ENCODE results near the gene INSIG1.

INSIG1 gene

DNA sequence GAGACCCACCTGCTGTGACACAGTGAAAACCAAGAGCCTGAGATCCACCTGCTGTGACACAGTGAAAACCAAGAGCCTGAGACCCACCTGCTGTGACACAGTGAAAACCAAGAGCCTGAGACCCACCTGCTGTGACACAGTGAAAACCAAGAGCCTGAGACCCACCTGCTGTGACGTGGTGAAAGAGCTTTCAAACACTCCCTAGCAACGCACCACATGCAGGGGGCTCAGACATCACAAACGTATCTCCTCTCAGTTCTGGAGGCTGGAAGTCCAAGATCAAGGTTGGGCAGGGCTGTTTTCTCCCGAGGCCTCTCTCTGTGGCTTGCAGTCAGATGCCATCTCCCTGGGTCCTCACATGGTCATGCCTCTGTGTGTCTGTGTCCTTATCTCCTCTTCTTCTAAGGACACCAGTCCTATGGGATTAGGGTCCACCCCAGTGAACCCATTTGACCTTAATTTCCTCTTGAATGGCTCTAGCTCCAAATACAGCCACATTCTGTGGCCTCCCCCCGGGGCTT, 43.8 kb downstream of the INSIG1 start:
- no peak overlapping the region for H3K4me3 ChIP-seq

DNA sequence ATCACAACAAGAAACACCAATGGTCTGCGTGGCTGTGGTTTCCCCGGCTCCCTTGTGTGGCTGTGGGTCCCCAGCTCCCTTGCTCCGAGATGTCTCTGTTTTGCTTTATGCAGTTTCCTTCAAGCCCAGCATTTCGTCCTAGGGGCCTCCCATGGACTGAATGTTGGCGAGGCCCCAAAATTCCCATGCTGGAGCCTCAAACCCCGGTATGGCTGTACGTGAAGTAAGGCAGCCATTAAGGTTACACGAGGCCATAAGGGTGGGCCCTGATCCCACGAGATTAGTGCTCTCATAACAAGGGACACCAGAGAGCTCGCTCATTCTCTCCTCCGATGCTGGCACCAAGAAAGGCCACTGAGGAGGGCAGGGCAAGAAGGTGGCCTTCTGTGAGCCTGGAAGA, 44.6 kb downstream of the INSIG1 start:
- no peak overlapping the region for H3K4me3 ChIP-seq
- no peak overlapping the region for H3K27ac ChIP-seq

More for the DNA sequence above, 43.8 kb downstream of the INSIG1 start:
- H3K27ac ChIP-seq: no peak overlapping the region

DNA sequence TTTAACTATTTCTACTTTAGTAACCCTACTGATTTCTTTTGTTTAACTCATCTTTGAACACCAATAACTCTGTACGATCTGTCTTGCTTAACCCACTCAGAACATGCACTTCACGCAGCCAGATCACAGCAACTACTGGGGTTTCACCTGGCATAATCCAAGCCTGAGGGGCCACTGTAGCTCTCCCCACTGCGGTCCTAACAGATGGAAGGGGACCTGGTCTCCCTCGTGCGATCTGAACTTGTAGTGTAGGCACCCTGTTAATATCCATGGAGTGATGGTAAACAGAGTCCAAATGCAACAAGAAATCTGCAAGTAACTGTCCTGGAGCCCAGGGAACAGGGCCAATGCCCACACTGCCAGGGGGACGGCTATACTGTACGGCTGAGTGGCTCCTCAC, 45.5 kb downstream of the INSIG1 start:
- H3K27ac ChIP-seq: no peak overlapping the region

DNA sequence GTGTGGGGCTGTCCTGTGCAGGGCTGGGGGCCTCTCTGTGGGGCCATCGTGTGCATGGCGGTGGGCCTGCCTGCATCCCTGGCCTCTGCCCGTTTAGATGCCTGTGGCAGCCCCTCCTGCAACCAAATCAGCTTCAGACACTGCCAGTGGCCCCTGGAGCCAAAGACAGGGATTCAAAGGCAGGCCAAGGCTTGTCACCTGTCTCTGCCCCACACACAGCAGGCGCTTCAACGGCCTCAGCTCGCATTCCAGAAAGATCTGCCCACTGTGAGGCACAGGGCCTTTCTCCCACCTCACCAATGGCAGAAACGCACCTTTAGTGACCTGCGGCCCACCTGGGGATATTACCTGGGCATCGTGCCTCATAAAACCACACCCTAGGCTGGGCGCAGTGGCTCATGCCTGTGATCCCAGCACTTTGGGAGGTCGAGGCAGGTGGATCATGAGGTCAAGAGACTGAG, 46.0 kb downstream of the INSIG1 start:
- H3K27ac ChIP-seq: no peak overlapping the region

More for the DNA sequence above, 45.5 kb downstream of the INSIG1 start:
- H3K4me3 ChIP-seq: no peak overlapping the region

DNA sequence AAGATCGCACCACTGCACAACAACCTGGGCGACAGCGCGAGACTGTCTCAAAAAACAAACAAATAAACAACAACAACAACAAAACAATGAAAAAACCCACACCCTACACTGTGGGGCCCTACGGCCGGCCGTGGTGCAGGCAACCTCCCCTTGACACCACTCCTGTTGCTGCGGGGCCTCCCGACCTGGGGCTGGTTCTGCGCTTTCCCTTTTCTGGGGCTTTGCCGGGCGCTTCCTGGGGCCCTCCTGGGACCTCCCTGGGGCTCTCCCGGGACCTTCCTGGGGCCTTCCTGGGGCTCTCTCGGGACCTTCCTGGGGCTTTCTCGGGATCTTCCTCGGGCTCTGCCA, 46.6 kb downstream of the INSIG1 start:
- H3K27ac ChIP-seq: no peak overlapping the region
- peak overlapping the region in 2 of 7 experiments; percentile 27 to 41 for H3K4me3 ChIP-seq

More for the DNA sequence above, 46.0 kb downstream of the INSIG1 start:
- no peak overlapping the region for H3K4me3 ChIP-seq

DNA sequence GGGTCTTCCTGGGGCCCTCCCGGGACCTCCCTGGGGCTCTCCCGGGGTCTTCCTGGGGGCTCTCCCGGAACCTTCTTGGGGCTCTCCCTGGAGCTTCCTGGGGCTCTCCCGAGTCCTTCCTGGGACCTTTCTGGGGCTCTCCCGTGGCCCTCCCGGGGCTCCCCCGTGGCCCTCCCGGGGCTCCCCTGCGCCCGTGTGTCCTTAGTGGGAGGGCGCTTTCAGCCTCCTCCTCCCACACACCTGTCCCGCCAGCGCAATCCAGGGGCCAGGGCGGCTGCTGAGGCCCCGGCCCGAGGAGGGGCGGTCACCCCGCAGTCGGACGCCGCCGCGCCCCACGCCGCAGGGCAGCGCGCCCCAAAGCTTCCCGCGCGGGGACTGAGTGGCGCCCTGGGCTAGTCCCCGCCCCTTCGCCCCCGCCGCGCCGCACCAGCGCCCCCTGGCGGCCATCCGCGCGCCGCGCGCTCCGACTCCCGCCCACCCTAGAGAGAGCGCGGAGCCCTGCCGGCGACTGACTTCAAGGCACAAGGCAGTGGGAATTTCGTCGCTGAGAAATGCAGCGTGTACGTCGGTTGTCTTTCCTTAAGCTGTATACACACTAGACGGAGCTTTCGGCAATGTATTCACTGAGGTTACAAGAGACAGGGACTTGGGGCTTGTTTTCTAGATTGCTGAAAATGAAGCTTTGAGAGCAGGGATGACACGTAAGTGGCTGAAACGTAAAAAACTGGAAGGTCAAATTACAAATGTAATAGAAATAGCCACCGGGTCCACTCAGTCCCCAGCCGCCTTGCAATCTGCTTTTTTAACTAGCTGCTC, 47.1 kb downstream of the INSIG1 start:
- Histone ChIP-seq H3K27ac (peak overlapping the region in 1 of 21 experiments; percentile 61), H3K4me3 (peak overlapping the region in 5 of 7 experiments; percentile 13 to 41 (median 31))

DNA sequence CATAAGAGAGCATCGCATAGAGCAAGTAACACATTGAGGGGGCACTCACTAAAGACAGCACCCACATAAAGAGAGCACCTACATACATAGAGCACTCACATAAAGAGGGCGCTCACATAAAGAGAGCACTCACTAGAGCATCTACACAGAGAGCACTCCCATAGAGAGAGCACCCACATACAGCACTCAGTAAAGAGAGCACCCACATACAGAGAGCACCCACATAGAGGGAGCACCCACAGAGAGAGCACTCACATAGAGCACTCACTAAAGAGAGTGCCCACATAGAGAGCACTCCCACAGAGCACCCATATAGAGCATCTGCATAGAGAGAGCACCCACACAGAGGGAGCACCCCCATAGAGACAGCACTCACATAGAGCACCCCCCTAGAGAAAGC, 47.8 kb downstream of the INSIG1 start:
- no peak overlapping the region for H3K4me3 ChIP-seq

DNA sequence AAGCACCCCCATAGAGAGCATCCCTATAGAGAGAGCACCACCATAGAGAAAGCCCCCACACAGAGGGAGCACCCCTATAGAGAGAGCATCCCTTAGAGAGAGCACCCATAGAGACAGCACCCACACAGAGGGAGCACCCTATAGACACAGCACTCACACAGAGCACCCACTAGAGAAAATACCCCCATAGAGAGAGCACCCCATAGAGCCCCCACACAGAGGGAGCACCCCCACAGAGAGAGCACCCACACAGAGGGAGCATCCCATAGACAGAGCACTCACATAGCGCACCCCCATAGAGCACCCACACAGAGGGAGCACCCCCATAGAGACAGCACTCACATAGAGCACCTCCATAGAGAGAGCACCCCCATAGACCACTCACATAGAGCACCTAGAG, 48.6 kb downstream of the INSIG1 start:
- no peak overlapping the region for H3K27ac ChIP-seq
- H3K4me3 ChIP-seq: no peak overlapping the region

More for the DNA sequence above, 47.8 kb downstream of the INSIG1 start:
- H3K27ac ChIP-seq: no peak overlapping the region

DNA sequence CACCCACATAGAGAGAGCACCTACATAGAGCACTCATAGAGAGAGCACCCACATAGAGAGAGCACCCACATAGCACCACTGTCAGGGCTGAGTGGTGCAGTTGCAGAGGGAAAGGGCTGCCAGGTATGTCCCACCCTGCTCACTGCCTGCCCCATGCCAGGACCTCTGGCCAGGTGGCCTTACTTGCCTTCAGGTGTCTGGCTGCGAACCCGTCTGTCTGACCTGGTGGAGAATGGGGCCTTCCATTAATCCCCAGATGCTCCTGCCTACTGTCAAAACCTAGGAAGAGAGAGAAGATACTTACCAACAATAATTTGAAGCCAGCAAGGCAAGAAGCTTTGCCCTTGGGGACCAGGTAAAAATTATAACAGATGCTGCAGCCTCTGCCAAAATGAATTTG, 51.1 kb downstream of the INSIG1 start:
- H3K4me3 ChIP-seq: no peak overlapping the region
- no peak overlapping the region for H3K27ac ChIP-seq

DNA sequence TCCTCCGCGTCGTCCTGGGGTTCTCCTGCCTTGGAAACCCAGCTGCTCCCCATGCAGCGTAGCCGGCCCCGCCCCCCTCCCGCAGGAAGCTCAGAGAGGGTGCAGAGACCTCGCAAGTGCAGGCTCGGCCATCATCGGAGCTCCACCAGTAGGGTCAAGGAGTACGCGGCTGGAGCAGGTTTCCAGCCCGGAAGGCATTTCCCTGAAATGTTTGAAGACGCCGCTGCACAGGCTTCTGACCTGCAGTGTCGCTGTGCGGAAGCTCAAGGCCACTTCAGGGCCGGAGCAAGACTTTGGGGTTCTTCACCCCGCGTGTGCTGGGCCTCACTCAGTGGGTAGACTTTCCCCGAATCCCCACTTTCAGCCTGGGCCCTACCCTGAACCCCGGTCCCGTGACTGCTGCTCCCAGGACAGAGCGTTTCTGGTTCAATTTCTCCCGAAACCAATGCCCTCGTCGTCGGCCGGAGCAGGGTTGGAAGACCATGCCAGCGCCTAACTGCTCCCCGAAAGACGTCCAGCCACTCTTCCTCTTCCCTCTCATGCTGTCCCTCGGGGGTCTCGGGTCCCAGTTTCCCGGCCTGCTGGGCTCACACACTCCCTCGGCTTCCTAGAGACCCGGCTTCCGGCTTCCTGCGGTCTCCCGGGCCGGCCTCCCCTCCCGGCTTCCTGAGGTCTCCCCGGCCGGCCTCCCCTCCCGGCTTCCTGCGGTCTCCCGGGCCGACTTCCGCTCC, 52.1 kb downstream of the INSIG1 start:
- Histone ChIP-seq H3K4me3 (no peak overlapping the region), H3K27ac (no peak overlapping the region)

DNA sequence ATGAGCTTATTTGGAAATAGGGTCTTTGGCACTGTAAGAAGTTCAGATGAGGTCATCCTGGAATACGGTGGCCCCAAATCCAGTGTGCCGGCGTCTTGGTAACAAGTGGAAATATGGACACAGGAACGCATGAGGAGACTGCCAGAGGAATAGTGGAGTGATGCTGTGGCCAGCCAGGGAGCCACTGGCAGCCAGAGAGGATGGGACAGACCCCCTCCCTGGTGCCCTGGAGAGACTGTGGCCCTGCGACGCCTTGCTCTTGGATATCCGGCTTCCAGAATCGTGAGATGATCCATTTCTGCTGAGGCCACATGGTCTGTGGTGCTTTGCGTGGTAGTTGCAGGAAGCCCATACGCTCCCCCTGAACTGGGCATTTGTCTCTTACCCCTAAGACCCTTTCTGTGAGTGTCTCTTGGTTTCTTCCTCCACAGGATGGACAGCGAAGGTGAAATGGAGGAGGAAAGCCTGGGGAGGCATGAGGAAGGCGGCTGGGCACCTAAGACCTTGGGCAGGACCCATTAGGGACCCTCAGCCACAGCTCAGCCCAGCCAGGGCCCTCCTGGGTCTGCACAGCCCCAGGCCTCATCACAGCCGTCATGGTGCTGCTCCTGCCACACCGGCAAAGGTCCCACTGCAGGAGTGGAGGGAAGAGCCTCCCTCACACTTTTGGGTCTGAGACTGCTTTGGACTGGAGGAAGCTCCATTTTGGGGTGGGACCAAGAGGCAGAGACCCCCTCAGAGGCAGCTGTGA, 53.6 kb downstream of the INSIG1 start:
- Histone ChIP-seq H3K4me3 (no peak overlapping the region), H3K27ac (no peak overlapping the region)

DNA sequence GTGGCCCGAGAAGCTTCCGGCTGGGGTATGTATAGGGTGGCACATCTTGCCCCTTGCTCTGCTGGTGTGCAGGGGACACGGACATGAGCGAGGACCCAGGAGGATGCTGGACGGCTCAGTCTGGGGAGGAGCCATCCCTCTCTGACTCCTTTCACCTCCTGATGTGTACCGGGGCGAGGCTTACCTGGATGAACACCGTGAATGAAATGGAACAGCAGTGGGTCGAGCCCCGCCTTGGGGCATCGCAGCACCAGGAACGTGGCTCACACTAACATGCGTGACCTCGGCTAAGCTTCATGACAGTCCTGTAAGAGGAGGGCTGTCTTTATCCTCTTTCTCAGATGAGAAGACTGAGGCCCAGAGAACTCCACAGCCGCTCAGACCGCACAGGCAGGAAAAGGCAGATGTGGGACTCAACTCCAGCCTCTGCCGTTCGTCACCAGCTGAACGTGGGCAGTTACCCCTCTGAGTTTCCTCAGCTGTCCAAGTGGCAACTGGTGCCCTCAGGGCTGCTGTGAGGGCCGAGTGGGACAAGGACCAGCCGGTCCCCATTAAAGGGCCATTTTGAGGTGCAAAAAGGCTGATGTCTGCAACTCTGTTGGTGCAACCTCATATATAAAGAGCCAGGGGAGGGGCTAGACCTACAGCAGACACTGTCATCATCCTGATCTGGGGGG, 54.5 kb downstream of the INSIG1 start:
- H3K27ac ChIP-seq: no peak overlapping the region
- H3K4me3 ChIP-seq: no peak overlapping the region

DNA sequence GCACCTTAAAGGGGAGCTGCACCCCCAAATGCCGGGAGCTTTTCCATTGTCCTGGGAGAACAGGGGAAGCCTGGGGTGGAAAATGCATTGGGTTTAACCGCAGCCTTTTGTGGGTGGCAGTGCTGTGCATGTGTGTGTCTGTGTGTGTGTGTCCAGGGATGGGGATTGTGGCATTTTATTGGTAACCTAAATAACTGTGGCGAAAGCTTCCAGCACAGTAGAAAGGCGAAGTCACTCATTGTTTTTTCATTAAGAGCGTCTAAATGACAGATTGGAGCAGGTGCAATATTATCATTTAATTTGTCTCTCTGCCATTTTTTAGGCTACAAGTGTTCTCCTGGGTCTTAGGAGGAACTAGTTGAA, 55.1 kb downstream of the INSIG1 start:
- Histone ChIP-seq H3K27ac (no peak overlapping the region), H3K4me3 (no peak overlapping the region)

DNA sequence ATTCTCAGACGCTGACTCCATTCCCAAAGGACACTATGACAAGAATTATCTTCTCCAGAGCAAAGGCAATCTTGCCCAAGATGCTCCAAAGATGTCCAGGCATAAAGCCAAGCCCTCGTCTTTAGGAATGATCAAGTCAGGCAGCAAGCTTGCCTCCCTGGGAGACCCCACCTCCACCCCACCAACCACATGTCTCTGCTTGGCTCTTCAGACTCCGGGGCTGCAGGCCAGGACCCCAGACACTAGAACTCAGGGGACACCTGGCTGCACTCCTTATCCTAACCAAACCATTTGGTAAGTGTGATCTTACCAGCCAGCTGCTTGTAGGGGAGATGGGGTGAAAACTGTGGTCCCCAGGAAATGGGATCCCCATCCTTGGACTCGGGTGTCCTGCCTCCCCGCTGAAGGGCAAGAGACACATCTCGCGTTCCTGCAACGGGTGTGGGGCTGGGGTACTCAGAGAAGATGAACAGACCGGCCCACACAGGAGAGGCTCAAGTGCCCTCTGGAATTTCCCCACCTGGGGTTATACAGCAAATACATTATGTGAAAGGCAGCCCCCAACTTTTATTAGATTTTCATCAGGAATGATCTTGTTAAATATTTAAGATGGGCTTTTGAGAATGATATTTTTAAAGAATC, 55.7 kb downstream of the INSIG1 start:
- Histone ChIP-seq H3K27ac (no peak overlapping the region), H3K4me3 (no peak overlapping the region)

DNA sequence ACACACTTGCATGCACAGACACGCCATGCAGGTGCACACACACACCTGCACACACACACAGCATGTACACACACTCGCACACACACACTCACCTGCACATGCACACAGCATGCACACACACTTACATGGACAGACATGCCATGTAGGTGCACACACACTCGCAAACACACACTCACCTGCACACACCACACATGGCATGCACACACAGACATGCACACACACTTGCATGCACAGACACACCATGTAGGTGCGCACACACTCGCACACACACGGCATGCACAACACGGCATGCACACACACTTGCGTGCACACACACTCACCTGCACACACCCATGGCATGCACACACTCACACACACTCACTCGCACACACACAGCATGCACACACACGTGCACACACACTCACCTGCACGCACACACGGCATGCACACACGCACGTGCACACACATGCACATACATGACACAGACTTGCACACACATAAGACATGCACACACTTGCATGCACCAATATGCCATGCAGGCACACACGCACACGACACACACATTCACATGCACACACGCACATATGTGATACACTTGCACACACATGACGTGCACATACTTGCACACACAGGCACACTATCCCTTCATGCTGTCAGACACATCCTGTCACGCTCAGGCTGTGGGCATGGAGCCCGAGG, 56.8 kb downstream of the INSIG1 start:
- Histone ChIP-seq H3K4me3 (no peak overlapping the region), H3K27ac (no peak overlapping the region)

DNA sequence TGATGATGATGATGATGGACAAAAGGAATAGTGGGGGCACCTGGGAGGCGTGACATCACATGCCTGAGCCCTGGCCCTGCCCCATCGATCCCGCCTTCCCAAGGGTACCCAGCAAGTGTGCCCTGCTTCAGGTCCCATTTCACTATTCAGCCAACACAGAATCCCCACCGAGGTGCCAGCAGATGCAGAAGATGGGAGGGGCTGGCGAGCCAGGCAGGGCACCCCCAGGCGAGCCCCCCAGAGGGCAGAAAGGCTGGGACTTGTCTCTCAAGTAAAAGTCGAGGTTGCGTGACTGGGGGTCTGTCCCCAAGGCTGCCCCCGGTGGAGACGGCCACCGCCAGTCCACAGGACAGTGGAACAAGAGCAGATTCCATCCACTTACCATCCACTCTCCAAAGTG, 57.5 kb downstream of the INSIG1 start:
- Histone ChIP-seq H3K27ac (no peak overlapping the region), H3K4me3 (no peak overlapping the region)

DNA sequence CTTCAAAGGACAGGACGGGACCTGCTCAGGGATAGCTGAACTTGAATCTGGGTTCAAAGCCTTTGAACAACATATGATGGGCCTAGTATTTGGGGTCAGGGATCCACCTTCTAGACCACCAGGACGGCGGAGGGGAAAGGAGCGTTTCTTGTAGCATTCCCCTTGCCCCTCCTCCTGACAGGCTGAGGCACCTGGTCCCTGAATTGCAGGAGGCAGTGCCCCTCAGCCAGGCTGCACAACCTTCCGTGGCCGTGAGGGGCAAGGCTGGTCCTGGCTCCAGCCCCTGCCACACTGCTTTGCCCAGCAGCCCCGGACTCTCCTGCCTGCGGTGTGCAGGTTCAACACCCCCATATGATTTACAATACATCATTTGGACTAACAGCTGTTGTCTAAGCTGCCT, 58.1 kb downstream of the INSIG1 start:
- Histone ChIP-seq H3K27ac (no peak overlapping the region), H3K4me3 (no peak overlapping the region)

DNA sequence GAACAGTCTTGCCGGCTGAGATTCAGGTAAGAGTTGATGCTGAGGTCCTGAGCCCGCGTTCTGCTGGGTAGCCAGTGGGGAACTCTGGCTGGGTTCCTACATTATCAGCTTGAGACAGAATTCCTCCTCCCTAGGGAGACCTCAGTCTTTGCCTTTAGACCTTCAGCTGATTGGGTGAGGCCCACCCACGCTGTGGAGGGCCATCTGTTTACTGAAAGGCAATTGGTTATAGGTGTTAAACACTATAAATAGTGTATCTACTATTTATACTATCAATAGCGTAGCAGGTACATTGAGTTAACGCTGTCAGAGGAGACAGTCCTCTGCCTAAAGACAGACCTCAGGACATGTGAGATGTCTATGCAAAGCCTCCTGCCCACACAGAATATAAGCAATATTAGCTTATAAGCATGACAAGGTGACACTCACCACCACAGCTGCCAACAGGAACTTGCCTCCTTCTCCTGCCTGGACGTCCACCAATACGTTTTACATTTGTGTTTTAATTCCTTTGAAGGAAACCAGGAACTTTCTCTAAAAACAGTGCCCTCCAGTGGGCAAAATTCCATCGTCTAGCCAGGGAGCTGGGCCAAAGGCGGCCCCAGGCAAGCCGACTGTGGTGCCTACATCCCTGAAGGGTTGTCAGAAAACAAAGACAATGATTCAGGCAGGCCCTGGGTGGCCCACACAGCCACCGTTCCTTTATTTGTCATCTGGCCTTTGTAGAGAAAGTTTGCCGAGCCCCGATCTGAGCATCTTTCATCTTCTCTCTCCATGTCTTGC, 58.8 kb downstream of the INSIG1 start:
- Histone ChIP-seq H3K27ac (no peak overlapping the region), H3K4me3 (no peak overlapping the region)
